Gastrocnemius medialis (tissue), 4 donors: Measurements from ENCODE around the gene CA10. TPM values are rescaled to one million over a fixed set of nuclear protein-coding genes. Genes with fewer than 3 reads are reported as not detected.

Experiments used
- ATAC-seq, 2 donors: fragments of 150-250 bp; one replicate each; pipeline ENCODE4 v1.9.1; 2016
- DNase-seq, 2 donors: peaks; one replicate each; pipeline ENCODE4 v3.0.0-alpha.2; 2019
- H3K27ac ChIP-seq, 4 donors: fragments of 200-600 bp; sonication (generic); 1 replicate in 1 of 4; 2 replicates in 3 of 4; pipeline ENCODE4 v1.5.1; 2016 to 2018; ENCODE audit warnings: mild to moderate bottlenecking in 2 of 4, moderate library complexity in 1 of 4
- H3K27me3 ChIP-seq, 3 donors: fragments of 200-600 bp; sonication (generic) in 2 of 3; 1 replicate in 1 of 3; 2 replicates in 2 of 3; pipeline versions ENCODE4 v1.5.1 to v1.6.0; 2016 to 2019; ENCODE audit warnings: mild to moderate bottlenecking in 1 of 3, moderate library complexity in 1 of 3
- H3K36me3 ChIP-seq, 2 donors: fragments of 200-600 bp; sonication (generic) in 1 of 2; one replicate each; pipeline ENCODE4 v1.5.1; 2017 to 2018
- H3K4me1 ChIP-seq, 2 donors: fragments of 200-600 bp; sonication (generic) in 1 of 2; one replicate each; pipeline ENCODE4 v1.5.1; 2016 to 2017; ENCODE audit warnings: mild to moderate bottlenecking in 2 of 2
- H3K4me3 ChIP-seq, 4 donors: fragments of 200-600 bp; sonication (generic) in 3 of 4; 1 replicate in 1 of 4; 2 replicates in 3 of 4; pipeline ENCODE4 v1.5.1; 2016 to 2019; ENCODE audit warnings: mild to moderate bottlenecking in 2 of 4
- H3K9me3 ChIP-seq, 3 donors: fragments of 200-600 bp; sonication (generic) in 2 of 3; 1 replicate in 1 of 3; 2 replicates in 2 of 3; pipeline ENCODE4 v1.5.1; 2016 to 2019
- CTCF ChIP-seq, 5 experiments: fragments of 450-650 bp in 3 of 5; fragments of 200-600 bp in 2 of 5; sonication (generic) in 2 of 5; IDR thresholded peaks in 4 of 5; conservative IDR thresholded peaks in 1 of 5; 1 replicate in 4 of 5; 2 replicates in 1 of 5; pipeline ENCODE4 v1.5.1; 2016 to 2019; ENCODE audit warnings: antibody characterized with exemption in 5 of 5, mild to moderate bottlenecking in 3 of 5, moderate library complexity in 3 of 5
- POLR2A ChIP-seq, 2 donors: fragments of 450-650 bp; IDR thresholded peaks; one replicate each; pipeline ENCODE4 v1.6.1; 2017; ENCODE audit warnings: antibody characterized with exemption in 2 of 2, mild to moderate bottlenecking in 2 of 2, moderate library complexity in 2 of 2
- in situ Hi-C, 4 donors: fragments of 200-750 bp; cut with MboI; loops; one replicate each; pipeline versions ENCODE4 v1.15.0 to v1.8.0; 2017; ENCODE audit warnings: low sequenced_read_pairs in 4 of 4
- intact Hi-C: fragments of 100-400 bp; cut with DNase I; formaldehyde crosslinking; loops from one replicate; pipeline ENCODE4 v1.15.1; 2023; ENCODE audit warnings: low total_unique reads
- total RNA-seq, 4 donors: library from RNA; depleted of rRNA; stranded (reverse); fragments of >200 nt; gene quantifications; one replicate each; pipeline versions ENCODE4 v1.1.0 to v1.2.3, GENCODE V29; 2016

The CA10 gene
- total RNA-seq, 4 donors from 2014 or later: not detected

GRCh38 chr17:52155301-52155700 lies 3.2 kb downstream of the CA10 start:
- TF ChIP-seq POLR2A (IDR thresholded peaks at IDR 0.05) (no peak), CTCF (IDR thresholded peaks at IDR 0.05 in 4 of 5, conservative IDR thresholded peaks at IDR 0.05 in 1 of 5) (no peak)
- Histone ChIP-seq H3K9me3 (no peaks in the 10 kb centered on the region), H3K4me1 (peaks cover 0 to 8% of the 10 kb centered on the region in 2 donors), H3K27me3 (peaks cover 37 to 42% (median 38%) of the 10 kb centered on the region in 3 donors), H3K4me3 (no peak overlapping the region), H3K36me3 (no peaks in the 10 kb centered on the region), H3K27ac (no peak overlapping the region)
- ATAC-seq (no peak), DNase-seq (no peak)
- in situ Hi-C loops (no loop called here), intact Hi-C loops (no loop called here)

GRCh38 chr17:52154466-52154865 lies 4.0 kb downstream of the CA10 start:
- no peak overlapping the region for H3K27ac ChIP-seq
- DNase-seq (no peak), ATAC-seq (no peak)
- intact Hi-C loops: no loop called here
- H3K4me3 ChIP-seq: no peak overlapping the region
- H3K36me3 ChIP-seq: no peaks in the 10 kb centered on the region
- TF ChIP-seq CTCF (IDR thresholded peaks at IDR 0.05 in 4 of 5, conservative IDR thresholded peaks at IDR 0.05 in 1 of 5): no peak
- TF ChIP-seq POLR2A (IDR thresholded peaks at IDR 0.05): no peak
- peaks cover 0 to 8% of the 10 kb centered on the region in 2 donors for H3K4me1 ChIP-seq
- H3K27me3 ChIP-seq: peaks cover 29 to 34% (median 30%) of the 10 kb centered on the region in 3 donors
- no peaks in the 10 kb centered on the region for H3K9me3 ChIP-seq
- in situ Hi-C loops: no loop called here

GRCh38 chr17:52150935-52151334 lies 7.6 kb downstream of the CA10 start:
- TF ChIP-seq POLR2A (IDR thresholded peaks at IDR 0.05) (no peak), CTCF (IDR thresholded peaks at IDR 0.05 in 4 of 5, conservative IDR thresholded peaks at IDR 0.05 in 1 of 5) (no peak)
- H3K4me1 ChIP-seq: no peaks in the 10 kb centered on the region
- ATAC-seq (no peak), DNase-seq (no peak)
- intact Hi-C loops (no loop called here), in situ Hi-C loops (no loop called here)
- H3K9me3 ChIP-seq: no peaks in the 10 kb centered on the region
- H3K4me3 ChIP-seq: no peak overlapping the region
- peaks cover 0 to 5% (median 3%) of the 10 kb centered on the region in 3 donors for H3K27me3 ChIP-seq
- no peaks in the 10 kb centered on the region for H3K36me3 ChIP-seq
- H3K27ac ChIP-seq: no peak overlapping the region

GRCh38 chr17:52149626-52150025 lies 8.9 kb downstream of the CA10 start:
- Histone ChIP-seq H3K4me3 (no peak overlapping the region), H3K27ac (no peak overlapping the region), H3K4me1 (no peaks in the 10 kb centered on the region), H3K27me3 (no peaks in the 10 kb centered on the region), H3K36me3 (no peaks in the 10 kb centered on the region), H3K9me3 (no peaks in the 10 kb centered on the region)
- intact Hi-C loops (no loop called here), in situ Hi-C loops (no loop called here)
- TF ChIP-seq POLR2A (IDR thresholded peaks at IDR 0.05): no peak
- no peak for TF ChIP-seq CTCF (IDR thresholded peaks at IDR 0.05 in 4 of 5, conservative IDR thresholded peaks at IDR 0.05 in 1 of 5)
- DNase-seq (no peak), ATAC-seq (no peak)

GRCh38 chr17:52148969-52149351 lies 9.6 kb downstream of the CA10 start:
- DNase-seq: no peak
- Histone ChIP-seq H3K4me3 (no peak overlapping the region), H3K36me3 (no peaks in the 10 kb centered on the region), H3K27me3 (no peaks in the 10 kb centered on the region), H3K4me1 (no peaks in the 10 kb centered on the region), H3K9me3 (no peaks in the 10 kb centered on the region), H3K27ac (no peak overlapping the region)
- no peak for ATAC-seq
- intact Hi-C loops (no loop called here), in situ Hi-C loops (no loop called here)
- no peak for TF ChIP-seq POLR2A (IDR thresholded peaks at IDR 0.05)
- no peak for TF ChIP-seq CTCF (IDR thresholded peaks at IDR 0.05 in 4 of 5, conservative IDR thresholded peaks at IDR 0.05 in 1 of 5)
